HTERT RPE-1 (cell line): Measurements from ENCODE around the gene LRRC7.
"Not testable (repeated sequence)": the region's sequence is repeated elsewhere in the genome, so short reads cannot be mapped to it uniquely, and the experiment has no call there.

Experiments
- in situ Hi-C: fragments of 300-500 bp; cut with MboI; formaldehyde crosslinking; loops from 4 replicates; pipeline ENCODE4 v1.14.3; 2020; ENCODE audit warnings: low sequenced_read_pairs

The LRRC7 gene

GRCh38 chr1:69693921-69694675 is 126.4 kb downstream of the LRRC7 start:
- in situ Hi-C loops, result no loop called here

GRCh38 chr1:69697340-69697739 is 129.6 kb downstream of the LRRC7 start:
- in situ Hi-C loops, result no loop called here

GRCh38 chr1:69700770-69701169 is 133.0 kb downstream of the LRRC7 start:
- in situ Hi-C loops, result no loop called here

- in situ Hi-C loops, result no loop called here
These were observed 134.4 kb downstream of the LRRC7 start for GRCh38 chr1:69702085-69702484.

GRCh38 chr1:69706473-69706872 is 138.8 kb downstream of the LRRC7 start:
- in situ Hi-C loops, result no loop called here

GRCh38 chr1:69707103-69707502 is 139.4 kb downstream of the LRRC7 start:
- in situ Hi-C loops, result no loop called here

- in situ Hi-C loops, result no loop called here
These were observed 142.9 kb downstream of the LRRC7 start for GRCh38 chr1:69710484-69711189.

GRCh38 chr1:69711190-69711930 is 143.6 kb downstream of the LRRC7 start:
- in situ Hi-C loops, result no loop called here

- in situ Hi-C loops, result not testable (repeated sequence)
These were observed 150.1 kb downstream of the LRRC7 start for GRCh38 chr1:69717834-69718233.

GRCh38 chr1:69728206-69728605 is 160.5 kb downstream of the LRRC7 start:
- in situ Hi-C loops, result no loop called here

- in situ Hi-C loops, result no loop called here
These were observed 165.3 kb downstream of the LRRC7 start for GRCh38 chr1:69733061-69733460.

- in situ Hi-C loops, result no loop called here
These were observed 169.9 kb downstream of the LRRC7 start for GRCh38 chr1:69737527-69738185.

- in situ Hi-C loops, result no loop called here
These were observed 170.9 kb downstream of the LRRC7 start for GRCh38 chr1:69738458-69739250.

- in situ Hi-C loops, result no loop called here
These were observed 171.5 kb downstream of the LRRC7 start for GRCh38 chr1:69739251-69739605.

- in situ Hi-C loops, result no loop called here
These were observed 175.4 kb downstream of the LRRC7 start for GRCh38 chr1:69743146-69743545.

- in situ Hi-C loops, result no loop called here
These were observed 176.7 kb downstream of the LRRC7 start for GRCh38 chr1:69744381-69744780.

- in situ Hi-C loops, result no loop called here
These were observed 179.5 kb downstream of the LRRC7 start for GRCh38 chr1:69747207-69747606.

GRCh38 chr1:69750638-69751037 is 182.9 kb downstream of the LRRC7 start:
- in situ Hi-C loops, result no loop called here

- in situ Hi-C loops, result no loop called here
These were observed 185.1 kb downstream of the LRRC7 start for GRCh38 chr1:69752831-69753230.

- in situ Hi-C loops, result no loop called here
These were observed 186.8 kb downstream of the LRRC7 start for GRCh38 chr1:69754521-69754920.
